Adrenal gland (tissue), 5 donors: ENCODE data around the gene ABCG1.

Source experiments
- CTCF ChIP-seq, 6 experiments: fragments of 450-650 bp in 4 of 6; fragments of 200-600 bp in 2 of 6; sonication (generic) in 1 of 6; IDR thresholded peaks; 1 replicate in 5 of 6; 2 replicates in 1 of 6; pipeline versions ENCODE4 v1.5.1 to v1.8.0; 2016 to 2021; ENCODE audit warnings: antibody characterized with exemption in 6 of 6, mild to moderate bottlenecking in 2 of 6, moderate library complexity in 1 of 6
- POLR2A ChIP-seq, 2 donors: fragments of 450-650 bp; IDR thresholded peaks; one replicate each; pipeline ENCODE4 v1.6.1; 2017; ENCODE audit warnings: antibody characterized with exemption in 2 of 2, mild to moderate bottlenecking in 2 of 2, moderate library complexity in 1 of 2
- donor health status: DM: no; HTN: no; CAD: no.

- no peak for TF ChIP-seq CTCF (IDR thresholded peaks at IDR 0.05)
- no peak for TF ChIP-seq POLR2A (IDR thresholded peaks at IDR 0.05)
Observed at GRCh38 chr21:42314616-42315295, 95.8 kb downstream of the ABCG1 start.
